Measurements from ENCODE around the gene TEKT5. TPM values are rescaled to one million over a fixed set of nuclear protein-coding genes. Genes with fewer than 3 reads are reported as not detected.

The TEKT5 gene
- total and polyA plus RNA-seq, 11 donors = 0.51 to 2.8 TPM; not detected in 9

DNA sequence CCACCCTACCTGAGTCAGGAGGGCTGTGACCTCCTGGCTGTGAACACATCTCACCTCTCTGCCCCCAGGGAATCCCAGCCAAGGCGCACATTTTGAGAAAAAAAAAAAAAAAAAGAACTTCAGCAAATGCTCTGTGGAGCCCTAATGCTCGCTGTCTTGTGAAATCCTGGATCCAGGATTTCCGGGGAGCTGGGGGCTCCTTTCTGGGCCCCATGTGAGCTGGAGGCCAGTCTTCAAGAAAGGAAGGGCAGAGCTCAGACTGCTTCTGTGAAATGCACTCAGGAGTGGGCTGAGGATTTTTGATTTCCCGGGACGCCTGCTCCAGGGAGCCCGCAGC lies 78.3 kb downstream of the TEKT5 start:
- Histone ChIP-seq H3K4me3 (no peak overlapping the region), H3K27me3 (no peaks in the 10 kb centered on the region), H3K27ac (peak overlapping the region in 10 of 12 donors; percentile 9 to 86 (median 58)), H3K36me3 (no peaks in the 10 kb centered on the region), H3K9me3 (no peaks in the 10 kb centered on the region), H3K4me1 (peaks cover 3 to 38% (median 23%) of the 10 kb centered on the region in 12 donors)
- DNase-seq = no peak
- WGBS, 4 donors = 77 to 82% (median 79%) methylated on average over 6 of the region's 6 CpGs
- TF ChIP-seq POLR2A (IDR thresholded peaks at IDR 0.05) = no peak
- TF ChIP-seq, protein P1, sequence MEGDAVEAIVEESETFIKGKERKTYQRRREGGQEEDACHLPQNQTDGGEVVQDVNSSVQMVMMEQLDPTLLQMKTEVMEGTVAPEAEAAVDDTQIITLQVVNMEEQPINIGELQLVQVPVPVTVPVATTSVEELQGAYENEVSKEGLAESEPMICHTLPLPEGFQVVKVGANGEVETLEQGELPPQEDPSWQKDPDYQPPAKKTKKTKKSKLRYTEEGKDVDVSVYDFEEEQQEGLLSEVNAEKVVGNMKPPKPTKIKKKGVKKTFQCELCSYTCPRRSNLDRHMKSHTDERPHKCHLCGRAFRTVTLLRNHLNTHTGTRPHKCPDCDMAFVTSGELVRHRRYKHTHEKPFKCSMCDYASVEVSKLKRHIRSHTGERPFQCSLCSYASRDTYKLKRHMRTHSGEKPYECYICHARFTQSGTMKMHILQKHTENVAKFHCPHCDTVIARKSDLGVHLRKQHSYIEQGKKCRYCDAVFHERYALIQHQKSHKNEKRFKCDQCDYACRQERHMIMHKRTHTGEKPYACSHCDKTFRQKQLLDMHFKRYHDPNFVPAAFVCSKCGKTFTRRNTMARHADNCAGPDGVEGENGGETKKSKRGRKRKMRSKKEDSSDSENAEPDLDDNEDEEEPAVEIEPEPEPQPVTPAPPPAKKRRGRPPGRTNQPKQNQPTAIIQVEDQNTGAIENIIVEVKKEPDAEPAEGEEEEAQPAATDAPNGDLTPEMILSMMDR (IDR thresholded peaks at IDR 0.05) = no peak
- ATAC-seq = no peak
- intact Hi-C loops (cut with DNase I) = loop anchor here in 4 of 10 donors (2.0 to 5.0 kb wide), 4 partner anchors 34 to 79 kb away; partner anchors contain the start of gene EMP2 (in 3 of the 4)

- Histone ChIP-seq H3K27ac (no peak overlapping the region), H3K9me3 (no peaks in the 10 kb centered on the region), H3K27me3 (no peaks in the 10 kb centered on the region), H3K36me3 (no peaks in the 10 kb centered on the region), H3K4me3 (no peak overlapping the region), H3K4me1 (peaks cover 3 to 39% (median 23%) of the 10 kb centered on the region in 12 donors)
- DNase-seq (no peak), ATAC-seq (no peak)
- no peak for TF ChIP-seq POLR2A (IDR thresholded peaks at IDR 0.05)
- TF ChIP-seq, protein P1 (IDR thresholded peaks at IDR 0.05) = no peak
- intact Hi-C loops (cut with DNase I) = loop anchor here in 3 of 10 donors (5.0 kb wide), 3 partner anchors 32 to 77 kb away; partner anchors contain the start of gene EMP2 (in 2 of the 3)
These were observed 80.0 kb downstream of the TEKT5 start for GRCh38 chr16:10614685-10615084.

GRCh38 chr16:10613785-10614485 lies 80.8 kb downstream of the TEKT5 start:
- TF ChIP-seq, protein P1 (IDR thresholded peaks at IDR 0.05) = no peak
- no peak for TF ChIP-seq POLR2A (IDR thresholded peaks at IDR 0.05)
- Histone ChIP-seq H3K4me3 (no peak overlapping the region), H3K36me3 (no peaks in the 10 kb centered on the region), H3K4me1 (peaks cover 3 to 39% (median 27%) of the 10 kb centered on the region in 12 donors), H3K27ac (no peak overlapping the region), H3K9me3 (no peaks in the 10 kb centered on the region), H3K27me3 (no peaks in the 10 kb centered on the region)
- WGBS, 4 donors = 70 to 91% (median 86%) methylated on average over 6 of the region's 6 CpGs
- no peak for ATAC-seq
- intact Hi-C loops (cut with DNase I) = no loop called here
- no peak for DNase-seq

- TF ChIP-seq POLR2A (IDR thresholded peaks at IDR 0.05) = no peak
- TF ChIP-seq, protein P1 (IDR thresholded peaks at IDR 0.05) = no peak
- 39 to 71% (median 52%) methylated on average over 6 of the region's 6 CpGs for WGBS, 4 donors
- Histone ChIP-seq H3K4me1 (peaks cover 3 to 32% (median 24%) of the 10 kb centered on the region in 12 donors), H3K36me3 (no peaks in the 10 kb centered on the region), H3K27me3 (no peaks in the 10 kb centered on the region), H3K4me3 (no peak overlapping the region), H3K27ac (no peak overlapping the region), H3K9me3 (no peaks in the 10 kb centered on the region)
- intact Hi-C loops (cut with DNase I) = no loop called here
- no peak for ATAC-seq
- no peak for DNase-seq
These were observed 82.0 kb downstream of the TEKT5 start for GRCh38 chr16:10612649-10613179.

All from heart left ventricle (tissue), 16 donors.